Measurements from ENCODE around the gene MTARC1. TPM values are rescaled to one million over a fixed set of nuclear protein-coding genes. Genes with fewer than 3 reads are reported as not detected.
A peak's percentile ranks its signal among the peaks of the same experiment; 100 is the strongest.

Gene MTARC1
- total and polyA plus RNA-seq, 7 donors, result 1.7 to 6.4 (median 3.4) TPM

DNA sequence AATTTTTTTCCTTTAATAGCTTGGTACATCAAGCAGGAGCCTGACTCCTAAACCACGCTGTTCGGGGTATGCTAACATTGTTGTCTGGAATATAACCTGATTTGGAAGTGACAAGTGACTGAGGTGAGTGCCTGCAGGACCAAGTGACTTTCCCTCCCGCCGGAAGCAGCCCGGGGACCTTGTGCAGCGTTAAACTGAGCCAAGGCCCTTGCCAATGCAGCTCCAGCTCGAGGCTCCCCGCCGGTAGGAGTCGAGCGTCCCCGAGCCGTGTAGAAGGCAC lies 716 bp upstream of the MTARC1 start:
- DNase-seq (peak; percentile 31 to 73), ATAC-seq (peak; percentile 53 to 80 (median 63))
- TF ChIP-seq, protein P1, sequence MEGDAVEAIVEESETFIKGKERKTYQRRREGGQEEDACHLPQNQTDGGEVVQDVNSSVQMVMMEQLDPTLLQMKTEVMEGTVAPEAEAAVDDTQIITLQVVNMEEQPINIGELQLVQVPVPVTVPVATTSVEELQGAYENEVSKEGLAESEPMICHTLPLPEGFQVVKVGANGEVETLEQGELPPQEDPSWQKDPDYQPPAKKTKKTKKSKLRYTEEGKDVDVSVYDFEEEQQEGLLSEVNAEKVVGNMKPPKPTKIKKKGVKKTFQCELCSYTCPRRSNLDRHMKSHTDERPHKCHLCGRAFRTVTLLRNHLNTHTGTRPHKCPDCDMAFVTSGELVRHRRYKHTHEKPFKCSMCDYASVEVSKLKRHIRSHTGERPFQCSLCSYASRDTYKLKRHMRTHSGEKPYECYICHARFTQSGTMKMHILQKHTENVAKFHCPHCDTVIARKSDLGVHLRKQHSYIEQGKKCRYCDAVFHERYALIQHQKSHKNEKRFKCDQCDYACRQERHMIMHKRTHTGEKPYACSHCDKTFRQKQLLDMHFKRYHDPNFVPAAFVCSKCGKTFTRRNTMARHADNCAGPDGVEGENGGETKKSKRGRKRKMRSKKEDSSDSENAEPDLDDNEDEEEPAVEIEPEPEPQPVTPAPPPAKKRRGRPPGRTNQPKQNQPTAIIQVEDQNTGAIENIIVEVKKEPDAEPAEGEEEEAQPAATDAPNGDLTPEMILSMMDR (IDR thresholded peaks at IDR 0.05), result no peak
- intact Hi-C loops (cut with DNase I), result no loop called here
- H3K27ac ChIP-seq, result peak overlapping the region; percentile 76
- WGBS, 3 donors, result 18 to 34% (median 20%) methylated on average over 13 of the region's 13 CpGs
- no peaks in the 10 kb centered on the region for H3K27me3 ChIP-seq (ENCODE audit: insufficient read depth in 3 of 3, low read length in 2 of 3)
- peaks cover 8% of the 10 kb centered on the region for H3K4me1 ChIP-seq
- no peaks in the 10 kb centered on the region for H3K9me3 ChIP-seq
- H3K36me3 ChIP-seq (ENCODE audit: insufficient read depth in 1 of 2, low read depth in 1 of 2), result peaks cover 0 to 31% of the 10 kb centered on the region in 2 donors
- peak overlapping the region; percentile 75 for H3K4me3 ChIP-seq

DNA sequence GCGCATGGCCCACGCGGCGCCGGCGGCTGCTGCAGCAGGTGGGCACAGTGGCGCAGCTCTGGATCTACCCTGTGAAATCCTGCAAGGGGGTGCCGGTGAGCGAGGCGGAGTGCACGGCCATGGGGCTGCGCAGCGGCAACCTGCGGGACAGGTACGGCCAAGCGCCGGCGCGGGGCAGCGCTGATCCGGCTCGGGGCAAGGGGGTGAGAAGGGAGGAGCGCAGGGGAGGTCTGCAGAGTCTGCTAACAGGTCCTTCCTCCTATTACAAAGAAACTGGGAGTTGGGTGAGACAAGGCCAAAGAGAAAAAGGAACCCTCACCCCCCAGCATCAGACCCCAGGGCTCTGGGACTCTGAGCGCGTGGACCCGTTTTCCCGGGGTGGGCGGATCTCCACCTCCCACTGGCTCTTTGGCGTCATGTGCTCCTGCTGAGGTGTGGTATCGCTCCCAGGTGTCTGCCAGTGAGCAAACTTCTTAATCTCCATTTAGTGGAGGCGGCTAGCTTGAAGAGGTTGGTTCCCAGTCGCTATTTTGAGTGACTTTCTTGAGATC lies 431 bp downstream of the MTARC1 start:
- TF ChIP-seq, protein P1 (IDR thresholded peaks at IDR 0.05), result peak; percentile 1
- intact Hi-C loops (cut with DNase I), result no loop called here
- Histone ChIP-seq H3K36me3 (ENCODE audit: insufficient read depth in 1 of 2, low read depth in 1 of 2) (peaks cover 0 to 22% of the 10 kb centered on the region in 2 donors), H3K27me3 (ENCODE audit: insufficient read depth in 3 of 3, low read length in 2 of 3) (no peaks in the 10 kb centered on the region), H3K27ac (peak overlapping the region; percentile 76), H3K4me3 (peak overlapping the region; percentile 75), H3K4me1 (peaks cover 19% of the 10 kb centered on the region), H3K9me3 (no peaks in the 10 kb centered on the region)
- no peak for DNase-seq
- WGBS, 3 donors, result 13 to 17% (median 13%) methylated on average over 26 to 32 of the region's 32 CpGs
- peak in 2 of 4 donors; percentile 19 to 26 for ATAC-seq

DNA sequence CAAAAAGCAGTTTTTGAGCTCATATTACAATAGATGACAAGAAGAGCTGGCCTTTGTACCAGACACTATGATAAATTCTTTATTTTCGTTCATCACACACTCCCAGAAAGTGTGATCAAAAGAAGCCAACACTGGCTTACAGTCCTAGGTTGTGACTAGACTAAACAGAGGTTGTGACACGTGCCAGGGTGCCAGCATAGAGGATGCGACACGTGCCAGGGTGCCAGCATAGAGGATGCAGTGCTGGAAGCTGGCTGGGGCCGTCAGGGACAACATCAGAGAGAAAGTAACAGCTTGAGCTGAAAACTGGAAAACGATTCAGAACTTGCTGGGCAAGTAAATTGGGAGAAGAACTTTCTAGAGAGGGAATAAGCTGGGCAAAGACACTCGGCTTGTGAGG lies 2.2 kb downstream of the MTARC1 start:
- WGBS, 3 donors, result 63 to 75% (median 64%) methylated on average over 7 of the region's 7 CpGs
- H3K27ac ChIP-seq, result no peak overlapping the region
- no peaks in the 10 kb centered on the region for H3K27me3 ChIP-seq (ENCODE audit: insufficient read depth in 3 of 3, low read length in 2 of 3)
- TF ChIP-seq, protein P1 (IDR thresholded peaks at IDR 0.05), result no peak
- H3K9me3 ChIP-seq, result no peaks in the 10 kb centered on the region
- peaks cover 27% of the 10 kb centered on the region for H3K4me1 ChIP-seq
- intact Hi-C loops (cut with DNase I), result no loop called here
- peaks cover 0 to 4% of the 10 kb centered on the region in 2 donors for H3K36me3 ChIP-seq (ENCODE audit: insufficient read depth in 1 of 2, low read depth in 1 of 2)
- ATAC-seq (no peak), DNase-seq (no peak)
- no peak overlapping the region for H3K4me3 ChIP-seq

DNA sequence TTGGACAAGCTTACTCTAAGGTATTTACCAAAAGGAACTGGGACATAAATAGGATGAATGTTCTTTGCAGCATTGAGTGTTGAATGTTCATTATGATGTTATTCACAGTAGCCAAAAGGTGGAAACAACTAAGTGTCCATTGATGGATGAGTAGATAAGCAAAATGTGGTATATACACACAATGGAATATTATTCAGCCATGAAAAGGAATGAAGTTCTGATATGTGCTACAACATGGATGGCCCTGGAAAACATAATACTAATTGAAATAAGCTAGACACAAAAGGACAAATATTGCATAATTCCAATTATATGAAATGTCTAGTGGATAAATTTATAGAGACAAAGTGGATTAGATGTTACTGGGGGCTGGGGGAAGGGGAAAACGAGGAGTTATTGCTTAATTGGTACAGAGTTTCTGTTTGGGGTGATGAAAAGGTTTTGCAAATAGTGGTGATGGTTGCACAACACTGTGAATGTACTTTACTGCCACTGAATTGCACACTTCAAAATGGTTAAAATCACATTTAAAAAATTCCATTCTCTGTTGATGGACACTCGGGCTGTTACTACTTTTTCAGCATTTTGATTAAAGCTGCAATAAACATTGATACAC lies 2.9 kb downstream of the MTARC1 start:
- Histone ChIP-seq H3K9me3 (no peaks in the 10 kb centered on the region), H3K4me1 (peaks cover 27% of the 10 kb centered on the region), H3K4me3 (no peak overlapping the region), H3K27me3 (ENCODE audit: insufficient read depth in 3 of 3, low read length in 2 of 3) (no peaks in the 10 kb centered on the region), H3K36me3 (ENCODE audit: insufficient read depth in 1 of 2, low read depth in 1 of 2) (no peaks in the 10 kb centered on the region), H3K27ac (no peak overlapping the region)
- ATAC-seq (no peak), DNase-seq (no peak)
- TF ChIP-seq, protein P1 (IDR thresholded peaks at IDR 0.05), result no peak
- intact Hi-C loops (cut with DNase I), result no loop called here
- 83 to 88% (median 87%) methylated on average over 2 of the region's 2 CpGs for WGBS, 3 donors

DNA sequence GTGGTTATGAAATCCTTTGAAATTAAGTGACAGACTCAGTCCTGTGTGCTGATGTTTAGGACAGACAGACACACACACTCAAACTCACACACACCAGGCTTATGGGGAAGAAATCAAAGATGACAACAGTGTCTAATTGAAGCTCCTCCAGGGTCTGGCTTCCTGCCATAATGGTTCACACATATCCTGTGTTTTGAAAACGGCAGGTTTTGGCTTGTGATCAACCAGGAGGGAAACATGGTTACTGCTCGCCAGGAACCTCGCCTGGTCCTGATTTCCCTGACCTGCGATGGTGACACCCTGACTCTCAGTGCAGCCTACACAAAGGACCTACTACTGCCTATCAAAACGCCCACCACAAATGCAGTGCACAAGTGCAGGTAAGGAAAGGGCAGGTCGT lies 4.6 kb downstream of the MTARC1 start:
- Histone ChIP-seq H3K4me1 (peaks cover 23% of the 10 kb centered on the region), H3K4me3 (no peak overlapping the region), H3K36me3 (ENCODE audit: insufficient read depth in 1 of 2, low read depth in 1 of 2) (no peaks in the 10 kb centered on the region), H3K9me3 (no peaks in the 10 kb centered on the region), H3K27ac (peak overlapping the region; percentile 28), H3K27me3 (ENCODE audit: insufficient read depth in 3 of 3, low read length in 2 of 3) (no peaks in the 10 kb centered on the region)
- intact Hi-C loops (cut with DNase I), result no loop called here
- DNase-seq, result no peak
- TF ChIP-seq, protein P1 (IDR thresholded peaks at IDR 0.05), result no peak
- peak in 1 of 4 donors; percentile 14 for ATAC-seq
- 41 to 53% (median 49%) methylated on average over 6 of the region's 6 CpGs for WGBS, 3 donors
